Measurements from ENCODE around the gene HMCN1.

Gene HMCN1

DNA sequence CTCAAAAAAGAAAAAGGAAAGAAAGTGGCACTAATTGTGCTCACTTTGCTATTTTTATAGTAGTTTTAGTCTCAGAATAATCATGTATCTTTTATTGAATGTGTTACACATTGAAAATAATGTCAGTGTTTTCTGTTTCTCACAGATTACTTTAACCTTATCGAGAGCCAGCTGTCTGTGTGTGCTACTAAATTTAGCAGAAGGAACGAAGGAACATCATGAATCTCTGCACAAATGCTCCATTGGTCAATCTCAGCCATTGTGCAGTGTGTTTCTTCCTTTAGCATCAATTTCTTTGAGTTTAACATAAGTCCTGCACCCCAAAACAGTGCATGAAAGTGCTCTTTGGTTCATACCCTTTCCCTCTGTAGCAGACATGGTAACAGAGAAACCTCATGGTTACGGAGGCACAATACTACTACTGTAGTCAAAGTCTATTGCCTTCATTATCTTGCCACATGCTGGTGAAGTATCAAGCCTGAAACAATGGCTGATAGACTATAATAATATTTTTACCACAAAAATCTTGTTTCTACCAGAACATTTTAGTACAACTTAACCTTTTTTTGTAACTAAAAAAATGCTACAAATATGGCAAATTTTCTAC is 310.0 kb downstream of the HMCN1 start:
- intact Hi-C loops (cut with DNase I), result no loop called here
- no peak for DNase-seq

GRCh38 chr1:186046437-186047211 is 312.4 kb downstream of the HMCN1 start:
- intact Hi-C loops (cut with DNase I), result no loop called here
- DNase-seq, result no peak

DNA sequence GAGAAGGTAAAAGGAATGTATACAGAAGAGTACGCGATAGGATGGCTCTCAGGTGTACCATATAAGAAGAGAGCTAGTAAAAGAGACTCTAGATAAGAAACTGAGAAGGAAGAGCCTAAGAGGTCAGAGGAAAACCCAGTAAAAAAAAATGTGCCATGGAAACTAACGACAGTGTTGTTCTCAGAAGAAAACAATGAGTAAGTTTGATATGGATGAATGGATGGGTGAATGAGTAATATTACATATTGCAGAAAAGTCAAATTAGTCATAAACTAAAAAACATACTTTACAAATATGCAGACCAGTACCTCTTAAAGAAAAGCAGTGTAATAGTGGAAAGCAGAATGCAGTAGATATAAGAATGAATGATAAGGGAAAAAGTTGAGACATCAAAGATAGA is 316.2 kb downstream of the HMCN1 start:
- intact Hi-C loops (cut with DNase I), result no loop called here

GRCh38 chr1:186054003-186054402 is 319.8 kb downstream of the HMCN1 start:
- no peak for DNase-seq
- intact Hi-C loops (cut with DNase I), result no loop called here

More for the DNA sequence above, 316.2 kb downstream of the HMCN1 start:
- DNase-seq, result no peak

GRCh38 chr1:186054932-186055331 is 320.7 kb downstream of the HMCN1 start:
- intact Hi-C loops (cut with DNase I), result no loop called here
- no peak for DNase-seq

DNA sequence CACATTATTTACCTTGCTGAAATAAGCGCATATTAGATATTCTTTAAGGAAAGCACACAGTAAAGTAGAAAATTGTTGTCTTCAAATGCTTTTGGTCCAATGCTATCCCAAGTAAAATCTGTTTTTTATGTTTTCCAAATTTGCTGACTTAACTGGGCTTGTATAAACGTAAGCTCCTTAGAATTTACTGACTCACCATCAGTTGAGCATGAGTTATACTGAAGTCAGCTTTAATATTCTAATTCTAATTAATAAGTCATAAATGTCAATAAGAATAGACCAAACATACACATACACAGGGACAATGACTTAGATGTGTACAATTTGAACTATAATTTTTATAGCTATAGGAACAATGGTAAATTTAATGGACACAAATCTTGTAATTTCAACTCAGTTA is 321.7 kb downstream of the HMCN1 start:
- intact Hi-C loops (cut with DNase I), result no loop called here
- DNase-seq, result no peak

- DNase-seq, result no peak
- intact Hi-C loops (cut with DNase I), result no loop called here
These were observed 322.9 kb downstream of the HMCN1 start for GRCh38 chr1:186057086-186057485.

- intact Hi-C loops (cut with DNase I), result no loop called here
- no peak for DNase-seq
These were observed 325.1 kb downstream of the HMCN1 start for GRCh38 chr1:186059311-186059710.

DNA sequence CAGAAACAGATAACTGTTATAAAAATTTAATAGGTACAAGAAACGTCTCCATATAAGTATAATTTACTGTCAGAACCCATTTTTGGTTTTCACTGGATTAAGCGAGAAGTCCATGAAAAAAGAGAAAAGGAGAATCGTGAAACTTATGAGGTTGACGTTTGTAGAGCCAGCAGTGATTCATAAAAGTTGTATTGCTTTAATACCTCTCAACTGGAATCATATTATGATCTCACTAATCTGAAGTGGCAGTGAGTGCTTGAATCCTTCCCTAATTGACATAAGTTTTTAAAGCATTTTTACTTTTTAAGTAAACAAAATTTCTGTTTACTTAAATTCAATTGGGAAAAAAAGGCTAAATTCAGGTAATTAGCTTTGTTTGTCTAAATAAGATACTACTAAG is 325.6 kb downstream of the HMCN1 start:
- no peak for DNase-seq
- intact Hi-C loops (cut with DNase I), result no loop called here

DNA sequence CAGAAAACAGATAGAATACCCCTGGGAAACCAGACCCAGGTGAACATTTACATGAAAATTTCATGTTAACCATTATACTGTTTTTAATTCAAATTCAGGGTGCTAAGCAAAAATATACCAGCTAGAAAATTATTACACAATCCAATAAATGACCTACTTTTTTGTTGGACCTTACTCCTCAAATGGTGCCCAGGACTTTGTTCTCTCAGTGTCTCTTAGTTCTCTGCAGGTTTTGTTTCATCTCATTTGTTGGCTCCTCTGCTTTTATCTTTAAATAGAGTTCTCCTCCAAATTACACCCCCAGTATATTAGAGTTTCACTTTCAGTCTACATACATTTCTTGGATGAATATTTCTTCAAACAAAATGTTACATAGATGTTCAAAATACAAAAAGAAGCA is 326.0 kb downstream of the HMCN1 start:
- intact Hi-C loops (cut with DNase I), result no loop called here
- DNase-seq, result no peak

DNA sequence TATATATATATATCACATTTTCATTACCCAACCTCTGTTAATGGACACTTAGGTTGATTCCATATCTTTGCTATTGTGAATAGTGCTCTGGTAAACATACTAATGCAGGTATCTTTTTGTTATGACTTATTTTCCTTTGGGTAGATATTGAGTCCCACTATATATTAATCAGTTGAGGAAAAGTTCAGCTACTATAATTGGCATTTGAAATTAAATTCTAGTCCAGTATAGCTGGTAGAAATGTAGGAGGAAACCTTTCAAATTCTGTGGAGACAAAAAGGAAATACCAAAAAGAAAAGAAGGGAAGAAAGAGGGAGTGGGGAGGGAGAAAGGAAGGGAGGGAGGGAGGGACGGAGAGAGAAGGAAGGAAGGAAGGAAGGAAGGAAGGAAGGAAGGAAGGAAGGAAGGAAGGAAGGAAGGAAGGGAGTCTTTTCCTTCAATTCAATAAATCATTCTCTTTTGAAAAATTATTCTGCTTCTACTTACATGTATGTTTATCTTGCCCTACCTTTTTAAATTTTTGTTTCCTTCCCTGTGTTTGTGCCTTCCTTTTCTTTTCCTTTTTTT is 329.0 kb downstream of the HMCN1 start:
- intact Hi-C loops (cut with DNase I), result no loop called here
- no peak for DNase-seq

DNA sequence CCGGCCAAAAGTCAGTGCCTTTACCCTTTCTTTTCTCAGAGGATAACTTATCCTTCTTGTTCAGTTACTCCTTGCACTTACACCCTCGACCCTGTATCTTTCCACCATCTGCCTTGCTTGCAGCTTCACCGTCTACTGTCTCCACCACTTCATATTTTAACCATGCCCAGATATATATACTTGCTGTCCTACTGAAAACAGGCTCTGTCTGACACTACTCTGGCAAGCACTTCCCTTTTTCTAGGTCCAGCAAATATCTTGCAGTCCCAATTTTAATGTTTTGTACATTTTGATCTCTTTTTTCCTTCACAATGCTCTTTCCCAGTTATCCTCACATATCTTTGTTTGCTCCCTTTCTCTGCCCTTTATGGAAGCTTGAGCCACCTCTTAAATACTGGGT is 332.2 kb downstream of the HMCN1 start:
- DNase-seq, result no peak
- intact Hi-C loops (cut with DNase I), result no loop called here

- intact Hi-C loops (cut with DNase I), result no loop called here
These were observed 339.5 kb downstream of the HMCN1 start for GRCh38 chr1:186073697-186074096.

GRCh38 chr1:186076006-186076405 is 341.8 kb downstream of the HMCN1 start:
- intact Hi-C loops (cut with DNase I), result no loop called here
- no peak for DNase-seq

More at GRCh38 chr1:186073697-186074096, 339.5 kb downstream of the HMCN1 start:
- no peak for DNase-seq

GRCh38 chr1:186078245-186078644 is 344.1 kb downstream of the HMCN1 start:
- intact Hi-C loops (cut with DNase I), result no loop called here
- no peak for DNase-seq

DNA sequence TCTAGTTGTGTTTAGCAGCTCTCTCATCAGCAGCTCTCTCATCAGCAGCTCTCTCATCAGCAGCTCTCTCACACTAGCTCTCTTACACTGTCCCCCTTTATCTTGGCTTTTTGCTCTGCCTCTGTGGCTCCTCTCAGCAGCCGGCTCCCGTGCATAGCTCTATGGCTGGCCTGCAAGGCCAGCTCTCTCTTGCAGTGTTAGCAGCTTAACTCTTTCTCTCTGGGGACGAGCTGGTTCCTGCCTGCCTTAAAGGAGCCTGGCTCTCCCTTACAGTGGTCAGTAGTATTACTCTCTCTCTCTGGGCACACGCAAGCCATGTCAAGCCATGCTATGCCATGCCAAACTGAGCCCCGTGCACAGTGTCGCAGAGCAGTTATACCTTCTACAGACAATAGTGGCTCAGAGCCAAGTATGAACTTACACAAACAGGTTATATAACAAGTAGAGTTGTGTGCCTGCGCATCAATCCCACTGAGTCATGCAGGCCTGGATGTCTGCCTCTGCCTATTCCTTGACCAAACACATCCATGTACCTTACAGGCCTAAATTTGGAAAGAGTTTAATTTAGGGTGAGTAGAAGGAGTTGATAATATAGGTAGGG is 345.0 kb downstream of the HMCN1 start:
- DNase-seq, result no peak
- intact Hi-C loops (cut with DNase I), result no loop called here

DNA sequence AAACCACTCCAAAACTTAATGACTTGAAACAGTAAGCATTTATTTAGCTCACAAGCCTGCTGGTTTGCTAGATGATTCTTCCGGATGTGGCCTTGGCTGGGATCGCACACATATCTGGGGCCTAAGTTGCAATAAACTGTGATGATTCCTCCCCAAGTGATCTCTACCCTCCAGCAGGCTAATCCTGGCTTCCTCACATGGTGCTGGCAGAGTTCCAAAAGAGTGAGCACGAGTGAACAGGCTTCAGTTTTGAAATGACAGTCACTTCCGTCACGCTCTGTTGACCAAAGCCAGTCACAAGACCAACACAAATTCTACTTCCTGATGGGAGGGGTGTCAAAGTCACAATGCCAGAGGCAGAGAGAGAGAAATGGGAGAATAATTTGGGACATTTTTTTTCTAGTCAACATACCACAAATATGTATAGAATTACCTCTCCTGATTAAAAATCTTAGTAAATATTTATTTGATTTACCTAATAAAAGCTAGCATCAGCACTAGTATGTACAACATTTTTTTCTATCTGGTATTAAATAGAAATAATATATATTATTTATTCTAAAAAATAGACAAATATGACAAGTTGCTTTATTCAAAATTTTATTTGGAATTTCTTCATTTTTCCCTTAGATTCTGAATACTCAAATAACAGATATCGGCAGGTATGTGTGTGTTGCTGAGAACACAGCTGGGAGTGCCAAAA is 348.2 kb downstream of the HMCN1 start:
- DNase-seq, result peak in 33 of 42 donors; percentile 3 to 64 (median 22)
- intact Hi-C loops (cut with DNase I), result no loop called here

- DNase-seq, result no peak
- intact Hi-C loops (cut with DNase I), result no loop called here
These were observed 352.4 kb downstream of the HMCN1 start for GRCh38 chr1:186086583-186086982.

- intact Hi-C loops (cut with DNase I), result no loop called here
- no peak for DNase-seq
These were observed 355.7 kb downstream of the HMCN1 start for GRCh38 chr1:186089940-186090339.

Measured in head of caudate nucleus (tissue), 42 donors.